GM19452 (cell line): ENCODE measurements around the gene SRPK2.
"Not testable (repeated sequence)": the region's sequence is repeated elsewhere in the genome, so short reads cannot be mapped to it uniquely, and the experiment has no call there.

ENCODE experiments used
- ATAC-seq: cut with Tn5 transposase; IDR thresholded peaks from one replicate; pipeline ENCODE4 v1.9.1; 2021; ENCODE audit not compliant: unreplicated experiment

SRPK2 gene

GRCh38 chr7:105345003-105345402 is 43.7 kb downstream of the SRPK2 start:
- ATAC-seq = no peak

GRCh38 chr7:105339404-105340323 is 49.1 kb downstream of the SRPK2 start:
- no peak for ATAC-seq

GRCh38 chr7:105337529-105337928 is 51.2 kb downstream of the SRPK2 start:
- no peak for ATAC-seq

GRCh38 chr7:105336009-105336408 is 52.7 kb downstream of the SRPK2 start:
- no peak for ATAC-seq

- not testable (repeated sequence) for ATAC-seq
Measured at GRCh38 chr7:105332661-105333060, 56.1 kb downstream of the SRPK2 start.

- no peak for ATAC-seq
Measured at GRCh38 chr7:105330526-105330925, 58.2 kb downstream of the SRPK2 start.

GRCh38 chr7:105327201-105327600 is 61.5 kb downstream of the SRPK2 start:
- no peak for ATAC-seq

- ATAC-seq = no peak
Measured at GRCh38 chr7:105325216-105325904, 63.4 kb downstream of the SRPK2 start.

- not testable (repeated sequence) for ATAC-seq
Measured at GRCh38 chr7:105324606-105325005, 64.1 kb downstream of the SRPK2 start.

- no peak for ATAC-seq
Measured at GRCh38 chr7:105323366-105323765, 65.4 kb downstream of the SRPK2 start.

GRCh38 chr7:105322655-105323277 is 66.0 kb downstream of the SRPK2 start:
- no peak for ATAC-seq

- ATAC-seq = no peak
Measured at GRCh38 chr7:105321754-105322455, 66.8 kb downstream of the SRPK2 start.

GRCh38 chr7:105320896-105321295 is 67.8 kb downstream of the SRPK2 start:
- ATAC-seq = no peak

- ATAC-seq = no peak
Measured at GRCh38 chr7:105319578-105319977, 69.1 kb downstream of the SRPK2 start.

GRCh38 chr7:105316578-105317344 is 72.0 kb downstream of the SRPK2 start:
- ATAC-seq = no peak

GRCh38 chr7:105315357-105315756 is 73.4 kb downstream of the SRPK2 start:
- no peak for ATAC-seq

GRCh38 chr7:105309235-105310169 is 79.2 kb downstream of the SRPK2 start:
- ATAC-seq = peak; percentile 52

- no peak for ATAC-seq
Measured at GRCh38 chr7:105307163-105307672, 81.5 kb downstream of the SRPK2 start.

GRCh38 chr7:105306298-105306748 is 82.4 kb downstream of the SRPK2 start:
- no peak for ATAC-seq
